HuH-7.5 (cell line): ENCODE measurements around the gene FMO4.
"Not testable (repeated sequence)": the region's sequence is repeated elsewhere in the genome, so short reads cannot be mapped to it uniquely, and the experiment has no call there.

ENCODE experiments used
- DNase-seq: peaks from one replicate; pipeline ENCODE4 v3.0.0; 2011; ENCODE audit warnings: low spot score

The FMO4 gene, protein sequence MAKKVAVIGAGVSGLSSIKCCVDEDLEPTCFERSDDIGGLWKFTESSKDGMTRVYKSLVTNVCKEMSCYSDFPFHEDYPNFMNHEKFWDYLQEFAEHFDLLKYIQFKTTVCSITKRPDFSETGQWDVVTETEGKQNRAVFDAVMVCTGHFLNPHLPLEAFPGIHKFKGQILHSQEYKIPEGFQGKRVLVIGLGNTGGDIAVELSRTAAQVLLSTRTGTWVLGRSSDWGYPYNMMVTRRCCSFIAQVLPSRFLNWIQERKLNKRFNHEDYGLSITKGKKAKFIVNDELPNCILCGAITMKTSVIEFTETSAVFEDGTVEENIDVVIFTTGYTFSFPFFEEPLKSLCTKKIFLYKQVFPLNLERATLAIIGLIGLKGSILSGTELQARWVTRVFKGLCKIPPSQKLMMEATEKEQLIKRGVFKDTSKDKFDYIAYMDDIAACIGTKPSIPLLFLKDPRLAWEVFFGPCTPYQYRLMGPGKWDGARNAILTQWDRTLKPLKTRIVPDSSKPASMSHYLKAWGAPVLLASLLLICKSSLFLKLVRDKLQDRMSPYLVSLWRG

DNA sequence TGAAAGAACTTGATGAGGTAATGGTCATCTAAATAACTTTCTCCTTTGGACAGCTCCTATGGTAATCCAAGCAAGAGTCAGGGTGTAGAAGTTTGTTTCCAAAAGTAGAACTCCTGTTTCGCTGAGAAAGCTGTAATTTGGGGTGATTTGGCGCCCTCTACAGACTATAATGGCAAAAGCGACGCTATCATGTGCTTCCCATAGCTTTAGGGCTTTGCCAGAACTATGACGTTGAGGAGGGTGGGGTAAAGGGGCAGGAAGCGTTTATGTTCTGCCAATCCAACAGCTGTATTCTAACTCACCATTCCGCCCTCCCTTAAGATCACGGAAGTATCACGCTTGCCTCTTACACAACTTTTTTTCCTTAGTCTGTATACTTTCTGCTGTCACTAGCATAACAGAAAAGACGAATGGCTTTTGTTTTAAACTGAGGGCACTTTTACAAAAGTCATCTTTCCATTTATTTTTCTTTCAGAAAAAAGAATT is at the start of gene FMO4:
TSS of gene FMO4 (plus strand) at position 349 of the 486 bp plus-strand sequence. CDS start 5,643 bp downstream, outside the sequence.
- peak; percentile 71 for DNase-seq

DNA sequence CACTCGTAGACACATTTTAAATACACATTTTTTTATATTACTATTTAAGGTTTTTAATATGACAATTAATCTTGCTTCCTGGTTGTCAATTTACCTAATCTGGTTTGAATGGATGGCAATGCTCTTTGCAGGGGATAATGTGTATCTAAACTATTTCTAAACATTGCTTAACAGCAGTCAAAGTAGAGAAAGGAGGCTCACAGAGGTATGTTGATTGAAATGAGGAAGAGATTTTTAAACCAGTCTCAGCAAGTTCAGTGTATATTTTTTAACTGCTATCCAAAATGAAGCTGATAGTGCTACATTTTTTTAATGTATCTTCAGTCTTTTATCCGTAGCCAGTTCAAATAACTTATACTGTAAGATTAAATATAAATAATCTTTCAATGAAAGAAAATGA is 48.3 kb upstream of the FMO4 start:
- no peak for DNase-seq

DNA sequence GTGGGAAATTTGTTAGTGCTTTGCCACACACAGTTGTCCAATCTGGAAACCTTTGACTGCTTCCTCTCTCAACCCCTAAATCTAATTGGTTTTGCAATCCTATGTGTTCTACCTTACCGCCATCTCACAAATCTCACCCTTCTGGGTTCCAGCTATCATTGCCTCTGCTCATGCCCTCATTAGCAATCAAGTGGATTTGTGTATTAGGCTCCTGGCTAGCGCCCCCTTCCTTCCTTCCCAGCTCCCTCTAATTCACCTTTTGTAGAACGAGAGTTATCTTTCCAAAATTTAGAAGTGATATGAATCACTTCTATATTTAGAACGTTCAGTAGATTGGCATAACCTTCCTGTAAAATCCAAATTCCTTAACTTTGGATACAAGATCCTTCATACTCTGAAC is 47.1 kb upstream of the FMO4 start:
- DNase-seq: no peak

DNA sequence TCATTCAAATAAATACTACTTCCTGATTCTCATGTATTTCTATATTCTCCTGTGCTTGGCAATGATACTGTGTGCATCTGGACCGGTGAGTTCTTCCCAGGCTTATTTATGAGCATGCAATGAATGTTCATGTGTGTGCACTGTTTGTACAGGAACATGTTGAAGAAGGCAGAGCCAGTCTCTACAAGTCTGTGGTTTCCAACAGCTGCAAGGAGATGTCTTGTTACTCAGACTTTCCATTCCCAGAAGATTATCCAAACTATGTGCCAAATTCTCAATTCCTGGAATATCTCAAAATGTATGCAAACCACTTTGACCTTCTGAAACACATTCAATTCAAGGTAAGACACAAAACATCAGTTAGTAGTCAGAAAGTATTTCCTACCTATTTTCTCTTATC is 46.6 kb upstream of the FMO4 start:
- DNase-seq: no peak

DNA sequence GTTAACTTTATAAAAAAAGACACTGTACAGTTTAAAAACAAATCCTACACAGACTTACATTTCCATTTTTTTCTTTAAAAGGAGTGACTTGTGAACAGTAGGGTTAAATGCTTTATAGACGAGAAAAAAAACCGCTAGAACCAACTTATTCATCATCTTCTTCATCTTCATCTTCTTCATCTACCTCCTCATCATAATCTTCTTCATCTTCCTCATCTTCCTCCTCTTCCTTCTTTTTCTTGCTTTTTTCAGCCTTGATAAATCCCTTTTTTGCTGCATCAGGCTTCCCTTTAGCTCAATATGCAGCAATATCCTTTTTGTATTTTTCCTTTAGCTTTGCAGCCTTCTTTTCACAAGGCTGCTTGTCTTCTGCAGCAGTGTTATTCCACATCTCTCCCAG is 43.2 kb upstream of the FMO4 start:
- DNase-seq: no peak

DNA sequence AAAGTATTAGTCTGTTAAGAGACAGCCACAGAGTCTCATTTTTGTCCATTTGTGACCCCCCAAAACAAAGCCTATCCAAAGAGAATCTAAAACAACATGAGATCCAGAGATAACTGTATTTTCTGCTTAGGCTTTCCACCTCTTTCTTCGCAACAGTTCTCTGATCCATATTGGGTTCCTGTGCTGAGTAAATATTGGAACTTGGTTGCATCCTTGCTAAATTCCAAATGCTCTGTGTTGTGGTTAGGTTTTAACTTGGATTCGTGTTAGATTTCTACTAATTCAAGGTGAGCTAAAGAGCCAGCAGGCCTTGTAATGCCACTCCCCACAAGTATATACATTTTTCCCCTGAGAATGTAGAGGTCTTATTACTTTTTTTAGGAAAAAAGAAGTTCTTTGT is 36.4 kb upstream of the FMO4 start:
- DNase-seq: no peak

DNA sequence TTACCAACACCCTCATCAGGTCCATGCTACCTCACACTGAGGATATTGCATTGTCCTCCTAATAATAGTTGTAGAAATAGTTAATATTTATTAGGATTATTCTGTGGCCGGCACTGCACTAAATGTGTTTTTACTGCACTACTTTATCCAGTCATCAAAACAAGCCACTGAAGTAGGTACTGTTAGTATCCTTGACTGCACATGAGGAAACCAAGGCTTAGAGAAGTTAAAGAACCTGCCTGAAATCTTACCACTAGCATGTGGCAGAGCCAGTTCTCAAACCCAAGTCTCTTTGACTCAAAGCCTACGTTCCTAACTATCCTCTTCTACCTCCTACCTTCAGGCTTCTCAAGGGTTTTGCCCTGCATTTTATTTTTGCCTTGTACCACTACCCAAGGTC is 34.7 kb upstream of the FMO4 start:
- DNase-seq: no peak

DNA sequence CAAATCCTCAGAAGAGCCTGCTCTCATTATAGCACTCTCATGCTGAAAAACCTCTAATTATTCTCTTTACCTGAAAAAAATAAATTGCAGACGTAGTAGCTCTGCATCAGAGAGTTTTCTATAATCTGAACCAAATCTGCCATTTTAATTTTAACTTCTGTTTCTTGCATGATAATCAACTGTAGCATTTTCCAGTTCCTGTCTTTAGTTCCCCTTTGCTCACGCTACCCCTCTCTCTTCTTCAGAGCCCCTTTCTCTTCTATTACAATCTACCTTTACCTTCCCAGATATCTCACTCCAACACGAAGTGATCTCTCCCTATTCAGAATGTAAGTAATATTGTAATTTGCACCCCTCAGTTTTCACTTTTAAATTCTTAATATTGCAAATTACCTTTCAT is 34.3 kb upstream of the FMO4 start:
- no peak for DNase-seq

DNA sequence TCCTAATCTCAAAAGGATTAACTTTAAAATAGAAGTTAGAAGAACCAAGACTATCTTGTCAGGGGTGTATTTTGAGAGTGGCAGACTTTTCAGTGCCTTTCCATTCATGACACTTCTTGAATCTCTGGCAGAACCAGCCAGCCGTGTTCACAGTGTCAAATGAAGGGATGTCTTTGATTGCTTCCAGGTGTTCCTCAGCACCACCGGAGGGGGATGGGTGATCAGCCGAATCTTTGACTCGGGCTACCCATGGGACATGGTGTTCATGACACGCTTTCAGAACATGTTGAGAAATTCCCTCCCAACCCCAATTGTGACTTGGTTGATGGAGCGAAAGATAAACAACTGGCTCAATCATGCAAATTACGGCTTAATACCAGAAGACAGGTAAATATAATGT is 33.4 kb upstream of the FMO4 start:
- DNase-seq: no peak

DNA sequence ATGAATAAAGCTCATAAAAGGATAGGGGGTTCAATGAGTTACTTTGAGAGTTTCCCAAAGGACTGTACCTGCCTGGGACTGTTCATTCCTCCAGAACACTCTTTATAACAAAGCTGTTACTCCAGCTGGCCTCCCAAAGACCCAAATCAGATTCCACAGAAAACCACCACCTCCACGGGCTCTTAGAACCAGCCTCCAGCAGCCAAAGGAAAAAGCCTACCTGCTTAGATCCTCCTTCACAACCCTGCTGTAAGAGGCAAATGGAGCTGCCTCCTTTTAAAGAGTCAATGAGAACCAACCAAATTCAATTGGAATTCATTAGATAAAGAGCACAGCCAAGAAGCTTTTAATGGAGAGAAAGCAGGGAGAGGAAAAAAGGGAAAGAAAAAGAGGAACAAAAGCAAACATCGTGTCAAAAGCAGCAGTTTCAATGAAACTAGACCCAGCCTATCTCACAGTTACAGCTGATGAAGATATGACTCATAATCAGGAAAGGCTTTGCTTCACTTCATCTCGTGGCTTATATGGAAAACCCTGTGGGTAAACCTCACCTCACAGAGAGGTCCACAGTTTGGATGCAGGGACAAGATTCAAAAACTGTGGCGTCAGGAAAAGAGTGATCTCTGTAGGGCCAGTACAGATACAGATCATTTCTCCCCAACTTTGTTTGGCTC is 27.8 kb upstream of the FMO4 start:
- DNase-seq: no peak

DNA sequence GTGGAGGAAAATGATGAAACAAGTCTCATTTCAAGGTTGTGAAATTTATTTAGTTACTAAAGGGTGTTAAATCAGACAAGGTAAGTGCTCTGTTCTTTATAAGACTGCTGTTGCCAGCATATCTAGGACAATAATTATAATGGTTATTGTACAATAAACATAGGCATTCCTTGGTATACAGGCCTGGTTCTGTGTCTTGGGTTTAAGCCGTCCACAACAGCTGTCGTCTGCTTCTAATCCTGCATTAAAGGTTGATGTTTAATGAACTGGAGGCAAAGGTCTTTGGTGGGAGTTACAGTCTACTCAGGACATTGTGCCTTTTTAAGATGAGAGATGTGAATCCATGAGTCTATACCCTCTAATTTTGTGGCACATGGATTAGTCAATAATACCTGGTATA is 23.4 kb upstream of the FMO4 start:
- no peak for DNase-seq

DNA sequence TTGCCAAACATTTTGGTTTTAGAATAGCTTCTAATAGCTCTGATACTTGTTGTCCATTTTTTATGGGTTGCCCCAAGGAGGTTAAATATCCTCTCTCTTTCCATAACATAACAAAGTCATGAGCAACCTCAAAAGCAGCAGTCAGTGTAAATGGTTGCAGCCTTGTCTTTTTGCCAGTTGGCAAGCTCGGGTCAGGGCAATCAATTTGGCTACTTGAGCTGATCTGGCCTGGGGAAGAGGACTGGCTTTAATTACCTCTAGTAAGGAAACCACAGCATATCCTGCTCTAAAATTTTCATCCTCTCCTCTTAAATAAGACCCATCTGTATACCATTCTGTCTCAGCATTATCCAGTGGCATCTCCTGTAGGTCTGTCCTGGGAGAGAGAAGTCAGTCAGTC is 21.2 kb upstream of the FMO4 start:
- DNase-seq: no peak

DNA sequence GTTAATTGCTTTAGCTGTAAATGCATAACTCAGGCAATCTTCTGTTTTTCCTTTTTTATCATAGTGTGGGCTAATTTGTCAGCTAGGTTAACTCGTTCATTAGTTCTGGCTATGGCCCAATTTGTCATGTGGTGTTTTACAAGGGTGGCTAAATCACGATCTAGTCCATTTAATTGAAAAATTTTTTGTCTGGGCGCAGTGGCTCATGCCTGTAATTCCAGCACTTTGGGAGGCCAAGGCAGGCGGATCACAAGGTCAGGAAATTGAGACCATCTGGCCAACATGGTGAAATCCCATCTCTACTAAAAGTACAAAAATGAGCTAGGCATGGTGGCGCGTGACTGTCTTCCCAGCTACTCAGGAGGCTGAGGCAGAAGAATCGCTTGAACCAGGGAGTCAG is 18.6 kb upstream of the FMO4 start:
- not testable (repeated sequence) for DNase-seq

DNA sequence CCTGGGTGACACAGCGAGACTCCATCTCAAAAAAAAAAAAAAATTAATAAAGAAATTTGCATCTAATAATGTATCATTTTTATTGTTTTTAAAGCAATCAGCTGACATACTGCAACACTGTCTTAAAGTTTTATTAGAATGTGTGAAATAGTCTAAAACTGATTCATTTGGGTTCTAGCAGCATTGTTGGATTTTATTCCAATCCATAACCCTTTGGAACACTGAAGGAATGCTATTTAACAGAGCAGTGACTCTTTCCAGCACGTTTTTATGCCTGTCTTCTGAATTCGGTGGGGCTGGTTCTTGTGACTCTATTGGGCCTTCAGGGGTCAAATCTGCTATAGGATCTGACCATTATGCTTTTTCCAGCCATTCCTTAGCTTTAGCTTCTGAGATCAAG is 18.2 kb upstream of the FMO4 start:
- no peak for DNase-seq

DNA sequence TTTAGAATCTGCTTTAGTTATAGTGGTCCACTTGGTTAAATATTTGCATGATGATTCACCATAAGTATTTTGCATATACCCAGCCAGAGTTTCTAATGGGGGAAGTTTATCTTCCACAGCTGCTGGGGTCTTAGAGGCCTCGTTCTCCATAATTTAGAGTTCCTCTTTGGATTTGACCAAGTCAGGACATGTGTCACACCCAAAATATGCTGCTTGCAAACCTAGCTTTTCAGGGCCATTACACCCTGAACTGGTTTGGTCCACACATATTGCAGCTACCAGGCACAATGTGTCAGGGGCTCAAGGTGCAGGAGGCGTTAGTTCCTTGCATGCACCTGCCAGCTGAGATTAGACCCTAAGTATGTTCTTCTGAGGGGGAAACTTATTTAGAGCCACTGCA is 17.1 kb upstream of the FMO4 start:
- DNase-seq: no peak

DNA sequence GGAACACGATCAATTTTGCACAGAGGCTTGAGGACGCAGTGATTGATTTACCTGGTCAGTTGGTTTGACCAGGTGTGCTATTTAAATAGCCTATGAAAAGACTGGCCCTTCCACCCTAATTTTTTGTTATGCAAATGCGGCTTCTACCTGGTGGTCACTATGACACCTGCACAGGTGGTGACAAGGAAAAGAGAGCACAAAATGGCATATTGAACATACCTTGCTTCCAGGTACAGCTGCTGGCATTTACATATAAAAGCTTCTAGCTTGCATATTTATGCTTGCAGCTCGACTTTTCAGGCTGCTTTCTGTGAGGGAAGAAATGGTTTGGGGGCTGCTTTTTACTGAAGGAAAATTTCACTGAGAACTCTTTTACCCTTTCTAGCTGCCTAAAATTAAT is 15.3 kb upstream of the FMO4 start:
- no peak for DNase-seq

DNA sequence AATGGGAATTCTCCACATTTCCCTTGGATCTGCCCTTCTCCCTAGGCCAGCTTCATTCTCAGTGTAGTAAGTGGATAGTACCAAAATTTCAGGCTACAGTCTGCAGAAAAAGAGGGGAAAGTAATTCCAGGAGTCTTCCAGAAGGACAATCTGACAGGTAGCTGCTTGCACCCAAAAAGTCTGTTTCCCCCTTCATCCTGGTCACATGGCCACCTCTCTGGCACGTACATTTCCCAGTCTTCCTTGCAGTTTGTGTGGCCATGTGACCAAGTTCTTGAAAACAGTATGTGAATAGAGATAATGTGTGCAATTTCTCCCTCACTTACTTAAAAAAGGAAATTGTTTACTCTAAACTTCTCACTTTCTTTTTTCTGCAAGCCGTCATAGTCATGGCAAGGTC is 14.6 kb upstream of the FMO4 start:
- DNase-seq: no peak

DNA sequence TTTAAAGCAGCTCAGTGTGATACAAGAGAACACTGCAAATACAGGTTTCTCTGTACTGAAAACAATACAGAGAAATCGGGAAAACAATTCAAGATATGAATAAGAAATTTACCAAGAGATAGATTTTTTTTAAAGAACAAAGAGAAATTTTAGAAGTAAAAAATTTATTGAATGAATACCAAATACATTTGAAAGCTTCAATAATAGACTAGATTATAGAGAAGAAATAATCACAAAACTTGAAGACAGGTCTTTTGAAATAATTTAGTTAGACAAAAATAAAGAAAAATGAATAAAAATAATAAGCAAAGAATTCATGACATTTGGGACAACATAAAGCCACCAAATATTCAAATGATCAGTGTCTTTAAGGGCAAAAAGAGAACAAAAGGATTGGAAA is 13.6 kb upstream of the FMO4 start:
- DNase-seq: no peak

DNA sequence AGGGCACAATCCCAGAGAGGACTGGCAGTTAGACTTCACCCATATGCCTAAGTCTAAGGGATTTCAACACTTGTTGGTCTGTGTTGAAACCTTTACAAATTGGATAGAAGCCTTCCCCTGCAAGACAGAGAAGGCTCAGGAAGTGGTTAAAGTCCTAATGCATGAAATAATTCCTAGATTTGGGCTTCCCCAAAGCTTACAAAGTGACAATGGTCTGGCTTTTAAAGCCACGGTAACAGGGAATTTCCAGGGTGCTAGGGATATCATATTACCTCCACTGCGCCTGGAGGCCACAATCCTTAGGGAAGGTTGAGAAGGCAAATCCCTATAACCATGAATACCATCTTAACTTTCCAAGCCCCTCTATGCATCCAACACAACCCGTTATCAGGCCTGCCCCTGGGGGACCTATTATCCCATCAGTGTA is 3.3 kb upstream of the FMO4 start:
- DNase-seq: no peak

DNA sequence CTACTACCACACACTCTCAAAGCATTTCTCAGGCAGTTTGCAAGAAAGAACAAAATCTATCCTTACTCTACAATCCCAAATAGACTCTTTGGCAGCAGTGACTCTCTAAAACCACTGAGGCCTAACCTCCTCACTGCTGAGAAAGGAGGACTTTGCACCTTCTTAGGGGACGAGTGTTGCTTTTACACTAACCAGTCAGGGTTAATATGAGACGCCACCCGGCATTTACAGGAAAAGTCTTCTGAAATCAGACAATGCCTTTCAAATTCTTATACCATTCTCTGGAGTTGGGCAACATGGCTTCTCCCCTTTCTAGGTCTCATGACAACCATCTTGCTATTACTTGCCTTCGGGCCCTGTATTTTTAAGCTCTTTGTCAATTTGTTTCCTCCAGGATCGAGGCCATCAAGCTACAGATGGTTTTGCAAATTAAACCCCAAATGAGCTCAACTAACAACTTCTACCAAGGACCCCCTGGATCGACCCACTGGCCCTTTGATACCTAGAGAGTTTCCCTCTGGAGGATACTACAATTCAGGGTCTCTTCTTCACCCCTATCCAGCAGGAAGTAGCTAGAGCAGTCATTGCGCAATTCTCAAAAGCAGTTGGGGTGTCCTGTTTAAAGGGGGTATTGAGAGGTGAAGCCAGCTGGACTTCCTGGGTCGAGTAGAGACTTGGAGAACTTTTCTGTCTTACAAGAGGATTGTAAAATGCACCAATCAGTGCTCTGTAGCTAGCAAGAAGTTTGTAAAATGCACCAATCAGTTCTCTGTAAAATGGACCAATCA is 2.0 kb upstream of the FMO4 start:
- DNase-seq: no peak

DNA sequence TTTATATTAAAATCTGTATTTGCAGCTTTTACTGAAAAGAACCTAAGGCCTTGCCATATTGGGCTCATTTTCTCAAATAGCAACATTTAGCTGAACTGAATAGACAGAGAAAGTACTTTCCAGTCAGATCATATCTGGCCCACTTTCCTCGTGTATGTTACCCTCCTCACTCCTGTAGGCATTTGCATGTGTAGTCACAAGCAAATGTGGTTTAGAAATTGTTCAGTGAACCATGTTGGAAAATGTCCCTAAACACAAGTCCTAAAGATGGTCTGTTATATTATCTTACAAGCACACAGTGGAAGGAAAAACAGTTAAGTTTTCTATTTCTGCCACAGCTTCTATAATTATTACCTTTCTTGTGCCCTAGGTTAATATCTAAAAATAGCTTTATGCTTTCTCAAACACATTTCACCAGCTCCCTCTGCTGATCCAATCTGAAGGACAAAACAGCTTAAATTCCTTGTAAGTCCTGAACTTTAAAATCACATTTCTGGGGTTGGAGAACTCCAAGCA is 606 bp upstream of the FMO4 start:
- no peak for DNase-seq

DNA sequence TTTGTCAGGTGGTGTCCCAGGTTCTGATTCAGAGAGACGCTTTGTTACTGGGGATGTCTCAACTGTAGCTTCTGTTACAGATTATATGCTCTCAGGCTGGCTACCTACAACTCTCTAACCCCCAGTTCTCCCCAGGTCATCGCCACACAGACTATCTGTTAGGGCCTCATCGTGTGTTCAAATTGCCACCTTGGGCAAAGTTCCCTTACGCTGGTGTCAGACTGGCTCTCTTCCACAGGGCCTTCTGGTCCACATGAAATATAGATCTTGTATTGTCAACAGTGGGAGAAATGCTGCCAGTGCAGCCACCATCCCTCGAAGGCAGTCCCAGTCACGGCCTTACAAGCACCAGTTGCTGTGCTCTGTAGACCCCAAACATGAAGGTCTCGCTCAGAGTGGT is 15.3 kb downstream of the FMO4 start:
- DNase-seq: no peak
